ENCODE results near the gene RPH3AL.
"Not testable (repeated sequence)": the region's sequence is repeated elsewhere in the genome, so short reads cannot be mapped to it uniquely, and the experiment has no call there.

The RPH3AL gene

DNA sequence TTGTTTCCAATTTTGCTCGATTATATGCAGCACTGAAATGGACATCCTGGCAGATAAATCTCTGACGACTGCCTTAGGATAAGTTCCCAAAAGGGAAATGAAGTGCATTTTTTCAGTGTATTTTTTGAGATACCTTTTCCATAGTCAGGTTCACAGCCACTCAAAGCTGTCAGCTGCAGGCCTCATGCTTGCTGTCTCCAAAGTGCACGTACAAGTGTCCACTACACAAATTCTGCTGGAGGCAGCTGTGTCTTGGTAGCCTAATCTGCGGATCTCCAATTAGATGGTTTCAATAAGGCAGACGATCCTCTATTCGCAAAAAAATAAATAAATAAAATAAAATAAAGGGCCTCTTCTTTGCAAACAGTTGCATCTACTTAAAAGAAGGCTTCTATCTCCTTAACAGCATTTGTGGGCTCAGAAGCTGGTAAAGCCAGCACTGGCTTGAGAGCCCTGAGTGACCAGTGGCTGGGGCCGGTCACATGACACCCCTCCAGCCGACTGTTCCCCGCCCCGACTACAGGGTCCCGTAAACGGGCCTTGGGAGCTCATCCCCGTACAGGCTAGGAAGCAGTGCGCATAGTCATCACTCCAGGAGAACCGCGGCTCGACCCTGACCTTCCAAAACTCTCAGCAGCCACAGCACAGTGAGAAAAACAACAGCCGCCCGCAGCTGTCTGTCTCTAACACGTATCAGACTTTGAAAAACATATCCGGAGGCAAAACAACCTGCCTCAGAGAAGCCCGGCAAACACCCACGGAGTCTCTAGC lies 18.8 kb downstream of the RPH3AL start:
- DNase-seq: no peak

GRCh38 chr17:332558-333322 lies 19.9 kb downstream of the RPH3AL start:
- DNase-seq: no peak

DNA sequence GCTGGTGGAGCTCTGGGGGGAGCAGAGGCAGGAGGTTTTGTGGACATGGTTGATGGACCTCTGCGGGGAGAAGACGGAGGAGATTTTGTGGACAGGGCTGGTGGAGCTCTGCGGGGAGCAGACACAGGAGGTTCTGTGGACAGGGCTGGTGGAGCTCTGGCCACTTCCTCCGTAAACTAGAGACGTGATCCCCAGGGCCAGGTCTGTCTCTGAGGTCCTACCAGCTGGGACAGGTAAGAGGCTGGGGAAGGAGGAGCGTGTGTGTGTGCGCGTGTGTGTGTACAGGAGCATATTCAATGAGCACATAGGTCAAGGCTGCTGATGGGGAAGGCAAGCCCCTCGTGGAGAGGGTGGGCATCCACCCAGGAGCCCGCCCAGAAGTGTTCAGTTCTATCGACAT lies 20.6 kb downstream of the RPH3AL start:
- DNase-seq: no peak

DNA sequence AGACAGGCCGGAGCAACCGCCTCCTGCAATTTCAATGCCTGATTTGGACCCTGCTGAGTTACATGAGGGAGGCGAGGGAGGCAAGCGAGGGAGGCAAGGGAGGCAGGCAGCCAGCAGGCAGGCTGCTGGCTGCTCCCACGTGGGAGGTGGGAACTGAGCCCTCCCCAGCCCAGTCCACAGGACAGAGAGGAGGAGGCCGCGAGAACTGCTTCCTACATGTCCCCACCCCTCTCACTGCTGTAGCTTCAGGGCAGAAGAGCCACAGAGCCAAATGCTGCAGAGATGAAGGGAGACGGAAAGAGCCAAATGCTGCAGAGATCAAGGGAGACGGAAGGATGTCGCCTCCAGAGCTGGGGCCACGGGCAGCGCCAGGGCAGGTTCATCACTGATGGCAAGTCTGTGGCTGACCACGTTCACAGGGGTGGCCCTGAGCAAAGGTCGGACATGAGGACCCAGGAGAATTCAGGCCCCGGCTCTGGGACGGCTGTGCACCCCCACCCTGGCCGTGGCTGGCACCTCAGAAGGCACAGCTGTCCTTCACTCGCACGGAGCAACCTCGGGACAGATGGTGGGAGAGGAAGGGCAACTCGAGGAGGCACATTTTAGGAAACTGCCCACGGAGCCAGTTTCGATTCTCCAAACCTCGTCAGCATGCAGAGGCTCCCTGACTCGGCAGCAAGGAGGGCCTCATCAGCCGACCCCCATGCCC lies 21.5 kb downstream of the RPH3AL start:
- DNase-seq: no peak

GRCh38 chr17:329784-330420 lies 22.7 kb downstream of the RPH3AL start:
- DNase-seq: no peak

GRCh38 chr17:327971-328370 lies 24.6 kb downstream of the RPH3AL start:
- DNase-seq: no peak

DNA sequence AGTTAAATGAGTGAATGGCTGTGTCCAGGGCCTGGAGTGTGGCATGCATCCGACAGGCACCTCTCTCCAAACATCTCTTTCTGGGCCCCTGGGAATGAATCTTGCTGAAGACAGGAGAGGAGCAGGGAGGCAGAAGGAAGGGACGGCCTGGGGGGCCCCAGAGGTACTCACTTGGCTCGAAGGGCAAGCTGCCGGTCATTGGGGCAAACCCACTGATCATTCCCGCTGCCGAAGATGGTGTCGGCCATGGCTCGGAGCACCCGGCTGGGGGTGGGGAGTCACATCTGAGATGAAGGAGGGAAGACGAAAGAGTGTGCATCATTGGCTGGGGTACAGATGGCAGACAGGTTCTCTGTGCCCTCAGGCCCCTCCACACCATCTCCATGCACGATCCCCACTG lies 25.3 kb downstream of the RPH3AL start:
- no peak for DNase-seq

- no peak for DNase-seq
These were observed 26.5 kb downstream of the RPH3AL start for GRCh38 chr17:326010-326621.

GRCh38 chr17:325270-326009 lies 27.2 kb downstream of the RPH3AL start:
- no peak for DNase-seq

DNA sequence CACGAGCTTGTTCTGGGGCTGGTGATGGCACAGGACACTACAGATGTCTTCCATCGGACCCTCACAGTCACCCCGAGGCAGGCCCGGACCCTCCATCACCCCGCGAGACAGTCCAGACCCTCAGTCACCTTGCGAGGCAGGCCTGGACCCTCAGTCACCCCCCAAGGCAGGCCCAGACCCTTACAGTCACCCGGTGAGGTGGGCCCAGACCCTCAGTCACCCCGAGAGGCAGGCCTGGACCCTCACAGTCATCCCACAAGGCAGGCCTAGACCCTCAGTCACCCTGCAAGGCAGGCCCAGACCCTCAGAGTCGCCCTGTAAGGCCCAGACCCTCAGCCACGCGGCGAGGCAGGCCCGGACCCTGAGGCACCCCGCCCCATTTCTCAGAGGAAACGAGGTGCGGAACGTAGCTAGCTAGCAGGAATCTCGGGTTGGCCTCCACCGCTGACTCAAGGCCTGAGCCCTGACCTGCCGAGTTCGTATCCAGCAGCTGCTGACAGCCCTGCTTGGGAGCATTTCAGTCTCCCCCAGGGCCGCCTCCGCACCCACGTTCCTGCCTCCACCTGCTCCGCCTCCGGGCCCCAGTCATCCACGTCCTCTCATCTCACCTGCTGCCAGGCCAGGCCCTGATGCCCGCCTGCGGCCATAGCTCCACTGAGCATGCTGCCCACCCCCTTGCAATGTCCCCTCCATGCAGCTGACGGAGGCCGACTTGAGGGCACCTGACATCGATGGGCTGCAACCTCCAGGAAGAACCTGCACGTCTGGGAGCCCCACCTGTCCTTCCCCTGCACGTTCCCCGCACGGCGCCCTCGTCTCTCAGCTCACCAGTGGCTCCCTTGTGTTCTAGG lies 28.7 kb downstream of the RPH3AL start:
- DNase-seq: no peak

GRCh38 chr17:323181-323580 lies 29.4 kb downstream of the RPH3AL start:
- no peak for DNase-seq

GRCh38 chr17:322006-322780 lies 30.4 kb downstream of the RPH3AL start:
- no peak for DNase-seq

DNA sequence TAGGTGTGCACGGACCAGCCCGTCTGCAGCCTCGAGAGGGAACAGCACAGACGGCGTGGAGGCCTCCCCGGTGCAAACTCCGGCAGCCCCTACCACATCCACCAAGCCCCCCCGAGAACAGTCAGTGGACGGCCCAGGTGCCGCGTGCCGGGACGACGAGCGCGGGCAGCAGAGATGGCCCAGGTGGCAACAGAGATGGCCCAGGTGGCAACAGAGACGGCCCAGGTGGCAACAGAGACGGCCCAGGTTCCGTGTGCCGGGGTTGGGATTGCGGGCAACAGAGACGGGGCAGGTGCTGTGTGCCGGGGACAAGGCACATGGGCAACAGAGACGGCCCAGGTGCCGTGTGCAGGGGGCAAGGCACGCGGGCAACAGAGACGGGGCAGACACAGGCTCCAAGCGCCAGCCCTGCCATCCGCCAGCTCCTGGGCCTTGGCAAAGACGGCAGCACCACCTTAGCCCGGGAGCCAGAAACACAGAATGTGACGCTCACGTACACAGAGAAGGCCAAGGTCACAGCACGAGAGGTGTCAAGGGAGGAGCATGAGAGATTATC lies 31.1 kb downstream of the RPH3AL start:
- DNase-seq: no peak

DNA sequence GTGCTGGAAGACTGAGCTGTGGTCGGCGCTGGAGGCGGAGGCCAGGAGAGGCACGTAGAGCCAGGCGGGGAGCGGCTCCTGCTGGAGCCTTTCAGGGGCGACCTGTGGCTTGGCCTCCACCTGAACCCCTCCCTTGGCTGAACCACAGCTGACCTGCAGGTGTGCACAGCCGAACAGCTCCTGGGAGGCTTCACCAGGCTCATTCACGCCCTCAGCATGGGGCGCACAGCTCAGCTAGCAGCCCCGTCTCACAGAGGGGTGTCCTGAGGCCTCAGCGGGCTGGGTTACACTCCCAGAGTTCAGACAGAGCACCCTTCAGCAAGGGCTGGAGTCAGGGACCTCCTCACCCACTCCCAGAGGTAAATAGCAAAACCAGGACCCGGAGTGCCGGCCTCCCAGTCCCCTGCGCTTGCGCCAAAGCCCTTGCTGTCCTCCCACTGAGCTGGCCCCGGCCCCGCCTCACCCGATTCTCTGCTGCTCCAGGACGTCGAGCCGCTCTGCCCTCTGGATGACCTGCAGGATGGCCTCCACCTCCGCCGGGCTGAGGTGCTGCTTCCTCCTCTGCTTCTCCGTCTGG lies 31.7 kb downstream of the RPH3AL start:
- DNase-seq: no peak

DNA sequence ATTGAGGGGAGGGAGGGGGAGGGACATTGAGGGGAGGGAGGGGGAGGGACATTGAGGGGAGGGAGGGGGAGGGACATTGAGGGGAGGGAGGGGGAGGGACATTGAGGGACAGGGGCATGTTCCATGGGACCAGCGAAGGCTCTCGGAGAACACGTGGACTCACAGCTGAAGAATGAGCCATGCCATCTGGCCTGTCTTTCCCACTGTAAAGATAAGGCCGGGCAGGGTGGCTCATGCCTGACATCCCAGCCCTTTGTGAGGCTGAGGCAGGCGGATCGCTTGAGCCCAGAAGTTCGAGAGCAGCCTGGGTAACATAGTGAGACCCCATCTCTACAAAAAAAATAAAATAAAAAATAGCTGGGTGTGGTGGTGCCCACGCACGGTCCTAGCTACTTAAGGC lies 32.5 kb downstream of the RPH3AL start:
- no peak for DNase-seq

DNA sequence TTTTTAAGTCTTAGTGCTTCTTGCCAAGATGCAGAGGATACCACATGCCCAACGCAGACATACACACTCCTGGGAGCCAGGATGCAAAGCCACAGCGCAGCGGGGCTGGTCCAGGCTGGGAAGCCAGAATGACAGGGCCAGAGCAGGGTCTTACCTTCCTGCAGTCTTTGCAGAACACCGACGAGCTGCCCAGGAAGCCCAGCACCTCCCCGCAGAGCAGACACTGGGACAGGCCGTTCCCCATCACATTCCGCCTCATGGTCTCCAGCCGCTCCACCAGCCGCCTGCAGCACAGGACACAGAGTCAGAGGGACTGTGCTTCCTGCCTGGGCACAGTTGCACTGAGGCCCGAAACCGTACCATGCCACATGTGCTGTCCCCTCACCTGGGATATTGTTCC lies 33.3 kb downstream of the RPH3AL start:
- no peak for DNase-seq

DNA sequence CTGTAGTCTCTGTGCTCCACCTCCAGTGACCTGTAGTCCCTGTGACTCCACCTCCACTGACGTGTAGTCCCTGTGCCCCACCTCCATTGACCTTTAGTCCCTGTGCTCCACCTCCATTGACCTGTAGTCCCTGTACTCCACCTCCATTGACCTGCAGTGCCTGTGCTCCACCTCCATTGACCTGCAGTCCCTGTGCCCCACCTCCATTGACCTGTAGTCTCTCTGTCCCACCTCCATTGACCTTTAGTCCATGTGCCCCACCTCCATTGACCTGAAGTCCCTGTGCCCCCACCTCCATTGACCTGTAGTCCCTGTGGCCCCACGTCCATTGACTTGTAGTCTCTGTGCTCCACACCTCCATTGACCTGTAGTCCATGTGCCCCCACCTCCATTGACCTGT lies 35.5 kb downstream of the RPH3AL start:
- DNase-seq: not testable (repeated sequence)

GRCh38 chr17:315399-315798 lies 37.2 kb downstream of the RPH3AL start:
- DNase-seq: not testable (repeated sequence)

GRCh38 chr17:314614-314944 lies 38.0 kb downstream of the RPH3AL start:
- DNase-seq: not testable (repeated sequence)
